HG03103 (cell line): ENCODE results near the gene CCDC88B.

Source experiments
- ATAC-seq: cut with Tn5 transposase; IDR thresholded peaks from one replicate; pipeline ENCODE4 v1.9.1; 2021; ENCODE audit warnings: low read depth; ENCODE audit not compliant: unreplicated experiment

The CCDC88B gene

DNA sequence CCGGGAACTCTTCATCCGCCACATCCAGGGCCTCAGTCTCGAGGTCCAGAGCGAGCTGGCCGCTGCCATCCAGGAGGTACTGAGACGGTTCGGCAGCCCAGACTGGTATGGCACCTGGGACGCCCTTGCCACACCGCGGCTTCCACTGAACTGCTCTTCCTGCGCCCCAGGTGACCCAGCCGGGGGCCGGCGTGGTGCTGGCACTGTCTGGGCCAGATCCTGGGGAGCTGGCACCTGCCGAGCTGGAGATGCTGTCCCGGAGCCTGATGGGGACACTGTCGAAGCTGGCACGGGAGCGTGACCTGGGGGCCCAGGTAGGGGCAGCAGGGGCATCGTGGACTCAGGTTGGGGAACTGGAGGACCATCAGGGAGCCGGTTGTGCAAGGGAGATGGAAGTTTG lies 1.4 kb downstream of the CCDC88B start:
- ATAC-seq = no peak

DNA sequence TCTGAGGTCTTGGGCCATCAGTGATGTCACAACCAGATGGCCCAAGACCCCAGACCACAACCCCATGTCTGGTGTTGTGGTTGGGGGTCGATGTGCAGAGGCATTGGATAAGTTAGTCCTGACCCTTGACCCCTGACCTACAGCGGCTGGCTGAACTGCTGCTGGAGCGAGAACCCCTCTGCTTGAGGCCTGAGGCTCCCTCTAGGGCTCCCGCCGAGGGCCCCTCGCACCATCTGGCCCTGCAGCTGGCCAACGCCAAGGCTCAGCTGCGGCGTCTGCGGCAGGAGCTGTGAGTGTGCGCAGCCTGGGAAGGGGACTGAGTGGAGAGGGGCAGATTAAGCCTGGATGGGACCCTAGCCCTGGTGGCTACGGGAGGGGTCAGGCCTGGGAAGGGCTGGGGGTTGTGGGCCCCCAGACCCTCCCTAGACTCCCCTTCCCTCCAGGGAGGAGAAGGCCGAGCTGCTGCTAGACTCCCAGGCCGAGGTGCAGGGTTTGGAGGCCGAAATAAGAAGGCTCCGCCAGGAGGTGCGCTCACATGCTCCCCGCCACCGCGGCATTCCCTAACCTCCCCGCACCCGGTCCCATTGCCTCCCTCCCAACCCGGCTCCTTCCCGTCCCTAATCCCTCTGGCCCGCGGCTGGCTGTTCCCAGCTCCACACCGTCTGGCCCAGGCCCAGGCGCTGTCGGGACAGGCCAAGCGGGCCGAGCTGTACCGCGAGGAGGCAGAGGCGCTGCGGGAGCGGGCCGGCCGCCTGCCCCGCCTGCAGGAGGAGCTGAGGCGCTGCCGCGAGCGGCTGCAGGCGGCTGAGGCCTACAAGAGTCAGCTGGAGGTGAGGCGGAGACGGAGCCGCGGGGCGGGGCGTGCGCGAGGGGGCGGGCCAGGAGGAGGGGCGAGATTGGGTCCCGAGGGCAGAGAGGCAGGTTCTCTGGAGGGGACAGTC lies 2.1 kb downstream of the CCDC88B start:
- no peak for ATAC-seq

DNA sequence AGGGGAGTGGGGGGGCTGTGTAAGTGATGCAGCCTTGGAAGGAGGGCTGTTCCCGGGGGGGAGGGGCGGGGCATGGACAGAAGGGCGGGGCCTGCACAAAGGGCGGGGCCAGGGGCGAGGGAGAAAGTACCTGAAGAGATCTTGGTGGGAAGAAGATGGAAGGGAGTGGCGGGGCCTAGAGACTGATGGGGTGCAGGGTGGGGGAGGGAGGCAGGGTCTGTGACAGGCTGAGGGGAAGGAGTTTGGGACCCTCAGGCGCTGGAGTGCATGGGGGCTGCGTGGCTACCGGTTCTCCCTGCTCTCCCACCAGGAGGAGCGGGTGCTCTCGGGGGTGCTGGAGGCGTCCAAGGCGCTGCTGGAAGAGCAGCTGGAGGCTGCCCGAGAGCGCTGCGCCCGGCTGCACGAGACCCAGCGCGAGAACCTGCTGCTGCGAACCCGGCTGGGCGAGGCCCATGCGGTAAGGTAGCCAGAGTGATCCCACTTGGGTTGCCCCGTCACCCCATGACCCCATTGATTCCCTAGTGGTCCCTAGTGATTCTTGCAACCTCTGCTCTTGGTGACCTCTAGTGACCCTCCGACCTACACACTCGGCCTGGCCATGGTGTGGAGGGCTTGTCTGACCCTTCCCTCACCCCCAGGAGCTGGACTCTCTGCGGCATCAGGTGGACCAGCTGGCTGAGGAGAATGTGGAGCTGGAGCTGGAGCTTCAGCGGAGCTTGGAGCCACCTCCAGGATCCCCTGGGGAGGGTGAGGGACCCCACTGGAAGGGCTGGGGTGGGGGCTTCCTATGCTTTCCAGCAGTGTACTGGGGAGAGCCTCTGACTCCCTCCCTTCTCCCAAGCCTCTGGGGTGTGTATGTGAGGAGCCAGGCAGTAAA lies 3.1 kb downstream of the CCDC88B start:
- ATAC-seq = no peak

DNA sequence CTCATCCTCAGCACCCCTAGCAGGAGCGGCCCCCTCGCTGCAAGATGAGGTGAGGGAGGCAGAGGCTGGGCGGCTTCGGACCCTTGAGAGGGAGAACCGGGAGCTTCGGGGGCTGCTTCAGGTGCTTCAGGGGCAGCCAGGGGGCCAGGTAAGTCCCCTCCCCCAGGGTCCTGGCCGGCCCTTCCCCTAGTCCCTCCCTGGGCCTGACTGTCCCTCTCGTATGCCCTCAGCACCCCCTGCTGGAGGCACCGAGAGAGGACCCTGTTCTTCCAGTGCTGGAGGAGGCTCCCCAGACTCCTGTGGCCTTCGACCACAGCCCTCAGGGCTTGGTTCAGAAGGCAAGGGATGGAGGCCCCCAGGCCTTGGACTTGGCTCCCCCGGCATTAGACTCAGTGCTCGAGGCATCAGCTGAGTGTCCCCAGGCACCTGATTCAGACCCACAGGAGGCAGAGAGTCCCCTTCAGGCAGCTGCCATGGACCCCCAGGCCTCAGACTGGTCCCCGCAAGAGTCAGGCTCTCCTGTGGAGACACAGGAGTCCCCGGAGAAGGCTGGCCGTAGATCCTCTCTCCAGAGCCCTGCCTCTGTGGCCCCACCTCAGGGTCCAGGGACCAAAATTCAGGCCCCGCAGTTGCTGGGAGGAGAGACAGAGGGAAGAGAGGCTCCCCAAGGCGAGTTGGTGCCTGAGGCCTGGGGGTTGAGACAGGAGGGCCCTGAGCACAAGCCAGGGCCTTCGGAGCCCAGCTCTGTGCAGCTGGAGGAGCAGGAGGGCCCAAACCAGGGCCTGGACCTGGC lies 4.0 kb downstream of the CCDC88B start:
- ATAC-seq = no peak

DNA sequence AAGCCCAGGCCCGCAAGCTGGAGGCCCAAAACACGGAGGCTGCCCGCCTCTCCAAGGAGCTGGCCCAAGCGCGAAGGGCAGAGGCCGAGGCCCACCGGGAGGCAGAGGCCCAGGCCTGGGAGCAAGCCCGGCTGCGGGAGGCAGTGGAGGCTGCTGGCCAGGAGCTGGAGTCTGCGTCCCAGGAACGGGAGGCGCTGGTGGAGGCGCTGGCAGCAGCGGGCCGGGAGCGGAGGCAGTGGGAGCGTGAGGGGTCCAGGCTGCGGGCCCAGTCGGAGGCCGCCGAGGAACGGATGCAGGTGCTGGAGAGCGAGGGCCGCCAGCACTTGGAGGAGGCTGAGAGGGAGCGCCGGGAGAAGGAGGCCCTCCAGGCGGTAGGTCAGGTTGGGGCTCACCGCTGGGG lies 4.8 kb downstream of the CCDC88B start:
- no peak for ATAC-seq

DNA sequence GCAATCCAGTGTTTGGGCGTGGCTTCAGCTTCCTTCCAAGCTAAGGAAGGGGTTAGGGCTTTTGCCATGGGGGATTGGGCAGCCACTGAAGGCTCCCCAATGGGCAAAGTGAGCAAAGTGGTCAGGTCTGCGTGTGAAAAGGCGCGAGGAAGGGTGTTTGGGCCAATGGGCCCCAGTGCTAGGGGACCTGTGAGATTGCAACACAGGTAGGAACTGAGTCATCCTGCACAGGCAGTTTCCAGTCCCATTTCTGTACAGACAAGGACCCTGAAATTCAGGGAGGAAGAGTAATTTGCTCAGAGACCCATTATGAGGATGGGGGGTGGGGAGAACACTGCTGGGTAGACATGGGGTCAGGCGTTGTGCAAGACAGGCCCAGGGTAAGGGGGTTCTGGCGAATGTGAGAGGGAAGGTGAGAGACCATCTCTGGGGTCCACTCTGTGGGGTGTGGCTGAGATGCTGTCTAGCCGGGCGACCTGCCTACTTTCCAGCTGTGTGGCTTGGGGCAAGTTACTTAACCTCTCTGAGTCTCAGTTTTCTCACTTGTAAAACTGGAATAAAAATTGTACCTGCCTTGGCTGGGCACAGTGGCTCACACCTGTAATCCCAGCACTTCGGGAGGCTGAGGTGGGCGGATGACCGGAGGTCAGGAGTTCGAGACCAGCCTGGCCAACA lies 7.3 kb downstream of the CCDC88B start:
- no peak for ATAC-seq

DNA sequence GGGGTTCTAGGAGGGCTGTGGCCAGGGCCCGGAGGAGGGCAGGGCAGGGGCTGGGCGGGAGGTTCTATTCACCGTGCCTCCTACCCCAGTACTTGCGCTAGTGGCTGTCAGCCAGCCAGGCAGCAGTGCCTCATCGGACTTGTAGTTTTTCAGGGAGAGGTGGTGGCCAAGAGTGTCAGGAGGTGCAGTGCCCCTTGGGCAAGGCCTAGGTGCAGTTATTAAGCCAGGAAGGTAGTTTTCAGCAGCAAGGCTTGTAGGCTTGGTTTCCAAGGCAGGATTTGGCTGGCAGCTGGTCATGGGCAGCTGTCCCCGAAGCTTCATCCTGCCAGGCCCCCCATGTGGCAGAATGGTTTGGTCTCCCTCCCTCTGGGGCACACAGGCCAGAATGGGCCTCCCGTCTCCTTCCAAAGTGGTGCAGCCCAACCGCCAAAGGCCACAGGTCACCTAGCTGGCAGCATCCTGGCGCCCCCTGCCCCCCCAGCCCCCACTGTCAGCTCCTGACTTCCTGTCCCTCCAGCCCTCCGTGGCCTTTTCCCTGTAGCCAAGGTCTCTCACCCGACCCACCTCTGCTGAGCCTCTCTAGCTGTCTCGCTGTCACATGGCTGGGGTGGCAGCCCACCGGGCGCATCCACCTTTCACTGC lies 8.5 kb downstream of the CCDC88B start:
- ATAC-seq = no peak

DNA sequence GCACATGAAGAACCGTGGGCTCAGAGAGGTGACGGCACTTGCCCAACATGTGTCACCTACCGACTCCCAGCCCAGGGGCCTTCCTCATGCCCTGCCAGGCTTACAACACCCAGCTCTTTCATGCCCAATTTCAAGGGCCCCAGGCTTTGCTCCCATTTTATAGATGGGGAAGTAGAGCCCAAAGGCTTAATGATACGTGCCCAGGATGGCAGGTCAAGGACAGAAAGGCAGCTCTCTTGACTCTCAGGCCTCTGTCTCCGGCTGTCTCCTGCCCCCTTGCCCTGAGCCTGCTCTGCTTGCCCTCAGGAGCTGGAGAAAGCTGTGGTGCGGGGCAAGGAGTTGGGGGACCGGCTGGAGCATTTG lies 9.0 kb downstream of the CCDC88B start:
- no peak for ATAC-seq

DNA sequence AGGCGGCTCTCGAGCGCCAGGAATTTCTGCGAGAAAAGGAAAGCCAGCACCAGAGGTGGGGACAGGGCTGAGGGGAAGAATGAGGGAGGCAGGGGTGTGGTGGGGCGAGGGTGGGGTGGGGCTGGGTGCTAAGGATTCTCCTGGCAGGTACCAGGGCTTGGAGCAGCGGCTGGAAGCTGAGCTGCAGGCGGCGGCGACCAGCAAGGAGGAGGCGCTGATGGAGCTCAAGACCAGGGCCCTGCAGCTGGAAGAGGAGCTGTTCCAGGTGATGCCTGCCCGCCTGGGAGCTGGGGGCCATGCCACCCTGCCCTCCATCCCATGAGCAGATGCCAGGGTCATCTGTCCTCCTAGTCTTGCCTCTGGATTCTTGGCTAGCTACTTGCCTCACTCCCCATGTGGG lies 9.4 kb downstream of the CCDC88B start:
- ATAC-seq = no peak

DNA sequence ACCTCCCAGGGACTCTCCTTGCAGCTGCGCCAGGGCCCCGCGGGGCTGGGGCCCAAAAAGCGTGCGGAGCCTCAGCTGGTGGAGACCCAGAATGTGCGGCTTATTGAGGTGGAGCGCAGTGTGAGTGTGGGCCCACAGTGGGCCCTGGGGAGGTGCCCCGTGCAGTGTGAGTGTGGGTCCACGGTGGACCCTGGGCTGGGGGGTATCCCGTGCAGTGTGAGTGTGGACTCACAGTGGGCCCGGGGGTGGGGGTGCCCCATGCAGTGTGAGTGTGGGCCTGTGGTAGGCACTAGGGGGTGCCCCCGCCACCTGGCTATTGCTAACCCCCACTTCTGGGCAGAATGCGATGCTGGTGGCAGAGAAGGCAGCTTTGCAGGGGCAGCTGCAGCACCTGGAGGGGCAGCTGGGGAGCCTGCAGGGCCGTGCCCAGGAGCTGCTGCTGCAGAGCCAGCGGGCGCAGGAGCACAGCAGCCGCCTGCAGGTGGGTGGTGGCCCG lies 11.2 kb downstream of the CCDC88B start:
- ATAC-seq = no peak

DNA sequence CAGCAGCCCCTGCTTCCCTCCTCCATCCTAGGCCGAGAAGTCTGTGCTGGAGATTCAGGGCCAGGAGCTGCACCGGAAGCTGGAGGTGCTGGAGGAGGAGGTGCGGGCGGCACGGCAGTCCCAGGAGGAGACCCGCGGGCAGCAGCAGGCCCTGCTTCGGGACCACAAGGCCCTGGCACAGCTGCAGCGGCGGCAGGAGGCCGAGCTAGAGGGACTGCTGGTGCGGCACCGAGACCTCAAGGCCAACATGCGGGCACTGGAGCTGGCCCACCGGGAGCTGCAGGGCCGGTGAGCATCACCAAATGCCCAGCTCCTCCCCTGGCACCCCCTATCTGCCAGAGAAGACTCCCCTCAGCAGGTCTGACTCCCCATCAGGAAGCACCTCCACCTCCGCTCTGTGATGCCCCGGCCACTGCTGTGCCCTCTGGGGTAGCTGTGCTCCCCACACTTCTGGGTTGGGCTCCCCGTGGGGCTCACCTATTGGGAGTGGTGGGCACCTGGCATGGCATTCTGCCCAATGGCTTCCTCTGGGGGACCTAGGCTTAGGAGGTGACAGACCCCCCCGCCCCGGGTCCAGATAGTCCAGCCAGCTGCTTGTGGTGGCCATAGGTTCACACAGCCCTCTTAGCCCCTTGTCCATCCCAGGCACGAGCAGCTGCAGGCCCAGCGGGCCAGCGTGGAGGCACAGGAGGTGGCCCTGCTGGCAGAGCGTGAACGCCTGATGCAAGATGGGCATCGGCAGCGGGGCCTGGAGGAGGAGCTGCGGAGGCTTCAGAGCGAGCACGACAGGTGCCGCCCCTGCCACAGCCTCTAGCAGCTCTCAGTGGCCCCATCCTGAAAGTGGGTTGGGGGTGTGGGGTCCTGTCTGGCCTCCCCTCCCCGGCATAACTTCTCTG lies 12.3 kb downstream of the CCDC88B start:
- no peak for ATAC-seq

DNA sequence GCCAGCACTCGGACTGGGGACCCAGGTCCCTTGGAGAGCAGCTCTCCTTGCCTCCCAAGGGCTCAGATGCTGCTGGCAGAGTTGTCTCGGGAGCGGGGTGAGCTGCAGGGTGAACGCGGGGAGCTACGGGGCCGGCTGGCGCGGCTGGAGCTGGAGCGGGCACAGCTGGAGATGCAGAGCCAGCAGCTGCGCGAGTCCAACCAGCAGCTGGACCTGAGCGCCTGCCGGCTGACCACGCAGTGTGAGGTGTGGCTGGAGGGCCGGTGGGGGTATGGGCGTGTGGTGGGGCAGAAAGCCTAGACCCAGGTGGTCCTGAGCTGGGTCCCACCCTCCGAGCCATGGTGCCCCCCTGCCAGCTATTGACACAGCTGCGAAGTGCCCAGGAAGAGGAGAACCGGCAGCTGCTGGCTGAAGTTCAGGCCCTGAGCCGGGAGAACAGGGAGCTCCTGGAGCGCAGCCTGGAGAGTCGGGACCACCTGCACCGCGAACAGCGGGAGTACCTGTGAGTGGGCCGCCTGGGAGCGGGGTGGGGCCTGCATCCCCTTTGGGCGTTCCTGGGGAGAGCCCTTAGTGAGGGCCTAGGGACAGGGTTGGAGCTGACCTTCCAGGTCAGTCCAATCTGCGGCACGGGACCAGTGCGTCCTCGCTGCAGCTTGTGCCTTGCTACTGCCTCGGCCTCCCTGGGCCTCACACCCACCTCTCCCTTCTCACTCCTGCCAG lies 13.2 kb downstream of the CCDC88B start:
- no peak for ATAC-seq

DNA sequence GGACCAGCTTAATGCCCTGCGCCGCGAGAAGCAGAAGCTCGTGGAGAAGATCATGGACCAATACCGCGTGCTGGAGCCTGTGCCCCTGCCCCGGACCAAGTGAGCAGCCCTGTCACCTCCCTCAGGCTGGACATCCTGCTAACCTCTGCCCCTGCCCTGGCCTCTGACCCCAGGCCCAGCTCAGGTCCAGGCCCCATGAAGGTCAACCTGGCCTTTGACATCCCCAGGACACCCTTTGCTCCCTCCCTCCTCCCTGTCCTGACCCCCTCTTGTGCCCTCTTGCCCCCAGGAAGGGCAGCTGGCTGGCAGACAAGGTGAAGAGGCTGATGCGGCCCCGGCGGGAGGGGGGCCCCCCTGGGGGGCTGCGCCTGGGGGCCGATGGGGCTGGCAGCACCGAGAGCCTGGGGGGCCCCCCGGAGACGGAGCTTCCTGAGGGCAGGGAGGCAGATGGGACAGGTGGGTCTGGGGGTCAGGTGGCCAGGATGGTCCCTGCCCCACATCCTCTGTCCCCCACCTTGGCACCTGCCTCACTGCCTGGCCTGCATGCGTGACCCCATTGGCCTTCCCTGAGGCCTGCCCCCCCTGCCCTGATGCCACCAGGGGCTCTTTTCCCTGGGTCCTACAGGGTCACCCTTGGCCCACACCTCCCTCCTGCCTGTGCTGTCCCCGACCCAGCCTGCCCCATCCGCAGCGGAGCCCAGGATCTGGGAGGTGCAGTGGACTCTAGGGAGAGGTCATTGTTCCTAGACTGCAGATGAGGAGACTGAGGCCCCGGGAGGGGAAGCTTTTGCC lies 13.9 kb downstream of the CCDC88B start:
- no peak for ATAC-seq

DNA sequence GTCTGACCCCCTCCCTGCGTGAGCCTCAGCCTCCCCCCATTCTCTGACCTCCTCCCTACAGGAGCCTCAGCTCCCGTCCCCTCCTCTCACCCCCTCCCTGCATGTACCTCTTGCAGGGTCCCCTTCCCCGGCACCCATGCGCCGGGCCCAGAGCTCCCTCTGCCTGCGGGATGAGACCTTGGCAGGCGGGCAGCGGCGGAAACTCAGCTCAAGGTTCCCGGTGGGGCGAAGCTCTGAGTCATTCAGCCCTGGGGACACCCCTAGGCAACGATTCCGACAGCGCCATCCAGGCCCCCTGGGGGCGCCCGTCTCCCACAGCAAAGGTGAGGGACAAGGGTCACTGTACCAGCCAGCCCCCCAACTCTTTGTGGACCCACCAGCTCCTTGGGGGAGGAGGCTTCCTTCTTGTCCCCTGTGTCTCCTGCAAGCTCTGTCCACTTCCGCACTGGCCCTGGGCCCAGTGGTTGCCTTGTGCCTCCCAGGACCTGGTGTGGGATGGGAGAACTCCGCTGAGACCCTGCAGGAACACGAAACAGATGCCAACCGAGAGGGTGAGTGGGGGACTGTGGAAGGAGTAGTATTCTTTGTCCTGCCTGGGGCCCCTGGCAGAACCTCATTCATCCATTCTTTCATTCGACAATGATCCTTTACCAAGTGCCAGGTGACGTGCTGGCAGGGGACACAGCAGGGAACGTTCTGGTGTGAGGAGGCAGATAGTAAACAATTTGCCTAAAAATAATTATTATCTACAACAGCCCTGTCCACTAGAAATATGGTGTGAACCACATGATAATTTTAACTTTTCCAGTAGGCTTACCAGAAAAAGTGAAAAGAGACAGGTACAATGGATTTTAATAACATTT lies 15.3 kb downstream of the CCDC88B start:
- no peak for ATAC-seq

DNA sequence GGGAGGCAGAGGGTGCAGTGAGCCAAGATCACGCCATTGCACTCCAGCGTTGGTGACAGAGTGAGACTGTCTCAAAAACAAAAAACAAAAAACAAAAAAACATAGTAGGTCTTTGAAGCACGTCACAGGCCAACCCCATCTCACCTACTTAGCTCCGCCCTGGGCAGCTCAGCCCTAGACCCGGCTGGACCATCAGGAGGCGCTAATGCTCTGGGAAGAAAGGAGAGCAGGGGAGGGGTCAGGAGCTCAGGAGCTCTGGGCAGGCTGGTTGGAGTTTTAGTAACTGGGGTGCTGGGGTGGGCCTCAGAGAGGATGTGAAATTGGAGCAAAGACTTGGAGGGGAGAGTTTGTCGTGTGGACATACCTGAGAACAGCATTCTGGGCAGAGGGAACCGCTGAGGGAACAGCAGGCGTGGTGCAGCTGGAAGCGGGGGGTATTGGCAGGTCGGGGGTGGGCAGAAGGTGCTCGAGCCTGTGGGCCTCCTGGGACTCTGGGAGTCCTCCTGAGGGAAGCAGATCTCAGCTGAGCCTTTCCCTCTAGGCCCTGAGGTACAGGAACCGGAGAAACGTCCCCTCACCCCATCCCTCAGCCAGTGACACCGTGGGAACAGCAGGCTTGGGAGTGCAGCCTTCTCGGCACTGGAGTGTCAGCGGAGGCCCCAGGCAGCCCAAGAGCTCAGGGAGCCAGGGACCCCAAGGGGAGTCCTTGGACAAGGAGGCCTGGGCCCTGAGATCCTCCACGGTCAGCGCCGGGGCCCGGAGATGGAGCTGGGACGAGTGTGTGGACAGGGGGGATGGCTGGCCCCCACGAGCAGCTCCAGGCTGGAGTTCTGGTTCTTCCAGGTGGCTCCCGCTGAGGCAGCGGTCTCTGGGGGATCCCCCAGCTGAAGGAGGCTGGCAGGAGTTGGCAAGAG lies 16.8 kb downstream of the CCDC88B start:
- no peak for ATAC-seq
